ENCODE results near the gene LAMC3.

Gene LAMC3

DNA sequence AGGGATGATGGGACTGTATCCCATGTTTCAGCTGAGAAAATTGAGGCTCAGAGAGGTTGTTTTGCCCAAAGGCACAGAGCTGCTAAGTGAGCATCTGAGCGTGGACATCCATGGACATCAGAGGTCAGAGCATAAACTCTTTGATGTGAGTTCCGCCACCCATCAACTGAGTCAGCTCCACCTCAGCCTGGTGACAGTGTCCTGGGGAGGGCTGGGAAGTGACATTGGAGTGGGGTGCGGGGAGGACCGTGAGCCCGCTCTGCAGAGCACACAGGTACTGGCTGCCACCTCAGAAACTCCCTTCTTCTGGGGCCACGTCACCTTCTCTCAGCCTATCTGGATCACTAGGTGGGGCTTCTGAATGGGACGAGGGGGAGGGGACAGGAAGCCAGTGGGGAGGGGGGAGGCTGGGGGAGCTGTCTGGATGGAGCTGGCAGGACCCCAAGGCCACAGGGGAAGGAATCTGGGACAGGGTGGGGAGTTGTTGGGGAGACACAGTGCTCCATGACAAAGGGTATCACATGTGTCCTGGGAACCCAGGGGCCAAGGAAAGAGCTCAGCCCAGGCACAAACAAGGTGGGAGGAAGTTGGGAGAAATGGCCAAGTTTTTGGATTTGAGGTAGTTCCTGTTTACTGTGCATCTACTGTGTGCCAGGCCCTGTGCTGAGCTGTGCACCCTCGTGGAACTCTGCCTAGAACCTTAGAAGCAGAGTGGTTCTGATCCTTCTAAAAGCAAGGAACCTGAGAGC is 2.5 kb downstream of the LAMC3 start:
- DNase-seq = no peak

DNA sequence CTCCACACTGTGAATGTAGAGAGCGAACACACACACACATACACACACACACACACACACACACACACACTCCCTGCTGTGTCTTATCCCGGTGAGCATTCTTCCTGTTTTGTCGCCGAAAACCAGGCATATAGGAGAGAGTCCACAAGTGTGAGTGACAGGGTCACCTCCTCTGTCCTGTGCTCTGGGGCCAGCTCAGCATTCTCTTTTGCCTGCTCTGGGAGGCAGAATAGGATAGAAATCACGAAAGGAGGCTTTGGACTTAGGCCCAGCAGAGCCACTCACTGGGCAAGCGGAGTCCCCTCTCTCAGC is 3.0 kb downstream of the LAMC3 start:
- DNase-seq = no peak

DNA sequence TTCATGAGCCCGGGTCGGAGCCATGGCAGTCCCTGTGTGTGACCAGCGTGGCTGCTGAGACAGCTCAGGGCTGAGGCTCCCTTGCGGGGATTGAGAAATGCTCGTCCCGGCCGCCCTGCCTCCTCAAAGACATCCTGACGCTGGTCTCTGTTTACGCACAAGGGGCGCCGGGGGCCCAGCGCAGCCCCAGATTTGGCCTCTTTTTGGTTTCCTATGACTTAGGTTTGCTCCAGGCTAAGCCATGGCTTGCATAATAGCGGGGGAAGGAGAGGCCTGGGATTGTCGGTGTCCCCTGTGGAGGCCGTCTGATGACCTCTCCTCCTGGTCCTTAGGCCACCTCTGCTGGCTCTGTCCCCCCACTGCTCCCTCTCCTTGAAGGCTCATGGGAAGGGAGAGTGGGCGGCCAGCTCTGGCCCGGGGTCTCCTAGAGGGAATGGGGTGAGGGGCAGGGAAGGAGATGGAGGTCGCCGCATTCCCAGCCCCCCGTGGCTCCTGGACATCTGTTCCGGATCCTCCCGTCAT is 3.5 kb downstream of the LAMC3 start:
- no peak for DNase-seq

DNA sequence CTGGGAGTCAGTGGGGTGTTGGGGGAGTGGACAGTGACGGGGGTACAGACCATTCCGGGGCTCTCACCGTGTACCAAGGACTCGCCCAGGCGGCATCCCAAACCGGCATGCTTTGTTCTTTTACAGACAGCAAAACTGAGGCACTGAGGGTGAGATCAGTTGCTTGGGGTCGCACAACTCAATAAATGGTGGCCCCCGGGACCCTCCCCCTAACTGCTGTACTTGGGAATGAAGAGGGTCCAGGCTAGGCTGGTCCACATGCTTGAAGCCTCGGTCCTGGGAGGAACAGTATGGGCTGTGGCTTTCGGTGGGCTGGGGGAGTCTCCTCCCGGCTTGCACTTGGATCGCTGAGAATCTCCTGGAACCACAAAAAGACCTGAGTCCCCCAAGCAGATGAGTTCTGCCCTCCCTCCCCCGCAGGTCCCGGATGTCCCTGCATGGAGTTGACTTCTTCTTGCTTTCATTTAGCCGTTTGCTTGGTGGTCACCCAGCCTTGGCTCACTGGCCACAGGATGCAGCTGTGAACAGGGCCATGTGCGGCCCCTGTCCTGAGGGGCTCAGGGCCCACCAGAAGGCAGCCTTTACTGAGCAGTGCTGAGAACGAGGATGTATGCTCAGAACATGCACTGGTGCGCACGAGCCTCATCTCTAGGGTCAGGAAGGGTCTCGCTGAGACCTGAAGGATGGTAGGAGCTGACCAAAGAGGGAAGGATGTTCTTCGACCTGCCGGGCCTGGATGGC is 4.2 kb downstream of the LAMC3 start:
- no peak for DNase-seq

DNA sequence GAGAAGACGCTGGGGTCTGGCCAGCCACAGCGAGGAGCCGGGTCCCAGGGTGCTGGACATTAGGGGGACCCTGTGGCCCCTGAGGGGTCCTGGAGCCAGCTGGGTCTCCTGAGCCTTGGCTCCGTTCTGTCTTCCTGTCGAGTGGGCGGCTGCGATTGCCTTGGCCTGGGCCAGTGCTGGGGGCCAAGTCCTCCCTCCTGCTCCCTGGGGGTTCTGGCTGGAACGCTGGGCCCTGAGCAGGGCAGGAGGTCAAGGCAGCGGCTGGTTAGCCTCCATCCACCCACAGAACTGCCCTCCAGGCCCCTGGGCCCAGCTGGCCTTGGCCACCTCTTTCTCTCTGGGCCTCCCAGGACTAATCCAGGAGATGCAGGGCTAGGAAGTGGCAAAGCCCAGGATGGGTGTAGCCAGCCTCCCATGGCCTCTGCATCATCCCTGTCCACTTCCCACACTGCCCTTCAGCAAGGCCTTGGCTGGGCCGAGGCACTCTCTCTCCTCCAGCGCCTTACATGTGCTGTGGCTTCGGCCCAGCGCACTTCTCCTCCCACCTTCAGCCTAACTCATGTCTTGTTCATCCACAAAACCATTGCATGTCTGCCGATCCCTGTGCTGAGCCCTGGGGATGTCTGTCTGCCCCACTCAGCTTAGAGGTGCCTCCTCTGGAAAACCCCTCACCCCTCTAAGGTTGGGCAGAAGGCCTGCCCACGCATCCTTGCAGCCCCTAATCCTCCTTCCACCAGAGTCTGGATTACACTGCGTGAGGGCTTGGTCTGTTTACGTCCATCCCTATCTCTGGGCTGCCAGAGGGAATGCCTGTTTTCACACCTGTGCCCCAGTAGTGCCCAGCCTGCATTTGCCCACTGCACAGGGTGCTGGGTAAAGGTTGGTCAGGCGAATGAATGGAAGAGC is 5.0 kb downstream of the LAMC3 start:
- no peak for DNase-seq

DNA sequence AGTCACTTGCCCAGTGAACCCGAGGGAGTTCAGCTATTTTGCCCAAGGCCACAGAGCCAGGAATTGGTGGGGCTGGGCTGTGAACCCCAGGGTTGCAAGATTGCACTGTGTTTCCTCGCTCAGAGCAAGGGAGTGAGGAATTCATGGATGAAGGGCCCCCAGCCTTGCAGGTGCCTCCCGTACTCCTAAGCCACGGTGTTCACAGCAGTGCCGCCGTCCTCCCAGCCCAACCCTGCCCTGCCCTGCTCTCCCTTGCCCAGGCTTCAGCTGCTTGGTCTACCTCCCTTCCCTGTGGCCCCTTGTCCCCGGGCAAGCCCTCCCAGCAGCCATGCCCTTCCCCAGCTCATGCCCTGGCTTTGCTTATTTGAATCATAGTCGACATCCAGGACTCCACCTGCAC is 6.1 kb downstream of the LAMC3 start:
- DNase-seq = no peak

DNA sequence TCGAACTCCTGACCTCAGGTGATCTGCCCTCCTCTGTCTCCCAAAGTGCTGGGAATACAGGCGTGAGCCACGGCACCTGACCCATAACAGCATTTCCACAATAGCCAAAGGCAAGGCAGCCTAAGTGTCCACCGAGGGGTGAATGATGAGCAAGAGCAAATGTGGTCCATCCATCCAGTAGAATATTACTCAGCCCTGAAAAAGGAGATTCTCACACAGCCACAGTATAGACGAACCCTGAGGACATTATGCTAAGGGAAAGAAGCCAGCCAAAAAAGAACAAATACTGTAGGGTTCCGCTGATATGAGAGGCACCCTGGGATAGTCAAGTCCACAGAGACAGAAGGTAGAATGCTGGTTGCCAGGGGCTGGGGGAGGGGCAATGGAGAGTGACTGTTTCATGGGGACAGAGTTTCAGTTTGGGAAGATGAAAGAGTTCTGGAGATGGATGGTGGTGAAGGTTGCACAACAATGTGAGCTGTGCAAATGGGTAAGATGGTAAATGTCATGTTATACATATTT is 7.0 kb downstream of the LAMC3 start:
- DNase-seq = no peak

DNA sequence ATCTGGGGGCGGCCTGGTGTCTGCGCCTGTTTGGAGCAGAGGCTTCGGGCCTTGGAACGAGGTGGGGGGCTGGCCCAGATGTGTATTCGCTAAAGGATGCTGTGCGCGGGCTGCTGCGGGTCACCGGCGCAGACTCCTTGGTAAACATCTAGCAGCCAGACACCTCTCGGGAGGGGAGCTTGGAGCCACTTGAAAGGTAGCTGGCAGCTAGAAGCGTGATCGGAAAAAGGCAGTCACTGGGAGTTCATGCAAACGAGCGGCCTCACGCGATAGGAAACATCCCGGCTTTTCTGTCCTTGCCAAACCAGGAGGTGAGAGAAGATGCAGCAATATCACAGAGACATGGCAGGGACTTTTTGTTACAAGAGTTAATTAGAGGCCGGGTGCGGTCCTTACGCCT is 8.1 kb downstream of the LAMC3 start:
- DNase-seq = no peak

DNA sequence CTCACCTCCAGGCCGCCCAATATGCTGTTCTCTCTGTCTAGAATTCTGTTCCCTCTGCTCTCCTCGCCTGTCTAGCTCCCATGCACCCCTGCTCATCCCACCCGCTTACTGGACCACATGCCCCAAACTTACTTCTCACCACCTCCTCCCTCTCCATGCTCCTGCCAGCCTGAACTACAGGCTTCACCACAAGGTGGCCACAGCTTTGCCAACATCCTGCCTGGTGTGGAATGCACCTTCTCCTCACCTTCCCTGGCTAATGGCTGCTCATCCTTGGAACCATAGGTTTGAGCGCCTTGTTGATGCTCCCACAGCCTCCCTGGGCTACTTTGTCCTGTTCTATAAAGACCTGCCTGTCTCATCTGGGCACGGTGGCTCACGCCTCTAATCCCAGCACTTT is 9.6 kb downstream of the LAMC3 start:
- no peak for DNase-seq

DNA sequence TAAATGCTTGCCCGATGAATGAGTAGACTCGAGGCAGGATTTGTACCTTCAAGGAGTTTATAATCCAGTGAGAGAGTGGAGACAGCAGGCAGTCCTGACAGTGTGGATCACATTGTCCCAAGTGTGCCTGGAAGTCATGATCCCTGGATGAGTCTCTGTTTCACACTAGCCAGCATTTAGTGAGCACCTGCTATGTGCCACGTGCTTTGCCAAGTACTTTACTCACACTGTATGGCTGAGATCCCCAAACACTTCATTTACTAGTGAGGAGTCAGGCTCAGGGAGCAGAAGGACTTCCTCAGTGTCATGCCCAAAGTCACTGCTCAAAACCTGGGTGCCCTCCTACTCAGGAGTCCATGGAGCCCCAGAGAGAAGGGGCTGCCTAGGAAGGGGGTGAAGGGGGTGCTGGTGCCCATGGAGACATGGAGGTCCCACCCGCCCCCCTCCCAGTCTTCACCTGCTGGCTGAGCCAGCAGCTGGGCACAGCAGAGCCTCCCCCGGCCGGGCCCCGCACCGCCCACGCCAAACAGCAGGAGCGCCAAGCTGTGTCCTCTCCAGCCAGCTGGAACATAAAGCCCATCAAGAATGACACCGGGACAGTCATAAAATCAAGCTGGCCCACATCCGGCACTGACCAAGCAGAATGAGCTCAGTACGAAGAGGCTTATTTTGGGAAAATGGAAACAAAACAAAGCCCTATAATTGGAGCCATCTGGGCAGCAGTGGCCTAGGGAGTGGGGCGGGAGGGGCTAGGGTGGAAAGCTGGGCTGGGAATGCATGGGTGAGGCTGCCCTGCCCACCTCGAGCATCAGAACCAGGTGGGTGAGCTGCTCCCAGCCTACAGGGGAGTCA is 10.6 kb downstream of the LAMC3 start:
- no peak for DNase-seq

DNA sequence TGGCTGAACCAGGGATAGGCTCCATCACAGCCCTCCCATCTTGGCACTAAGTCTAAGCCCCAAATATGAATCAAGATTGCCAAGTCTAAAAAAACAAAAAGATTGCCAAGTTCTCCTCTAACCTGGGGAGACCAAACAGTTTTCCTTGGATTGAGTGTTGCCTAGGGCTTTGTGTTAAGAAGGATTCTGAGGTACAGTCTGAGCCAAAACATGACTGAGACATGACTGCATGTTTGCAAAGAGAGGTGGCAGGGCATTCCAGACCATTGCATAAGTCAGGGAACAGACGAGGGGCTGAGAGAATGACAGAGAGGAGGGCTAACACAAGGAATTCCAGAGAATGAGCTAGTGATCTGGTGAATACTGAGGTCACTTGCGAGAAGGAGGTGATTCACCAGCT is 11.4 kb downstream of the LAMC3 start:
- DNase-seq = no peak

DNA sequence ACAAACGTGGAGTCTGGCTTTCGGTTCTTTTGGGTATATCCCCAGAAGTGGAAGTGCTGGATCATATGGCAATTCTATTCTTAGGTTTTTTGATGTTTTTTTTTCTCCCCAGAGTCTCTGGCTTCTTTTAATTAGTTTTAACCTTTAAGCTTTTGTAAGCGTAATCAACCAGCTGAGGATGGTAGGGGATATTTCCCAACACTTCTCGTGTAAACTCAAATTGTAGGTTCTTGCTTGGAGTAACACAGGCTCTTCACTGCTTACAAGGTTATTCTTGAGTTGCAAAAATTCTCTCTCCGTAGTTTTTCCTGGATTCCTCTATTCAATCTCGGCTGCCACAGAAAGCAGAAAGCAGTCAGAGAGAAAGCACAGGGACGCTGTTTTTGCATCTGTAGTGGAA is 11.9 kb downstream of the LAMC3 start:
- no peak for DNase-seq

DNA sequence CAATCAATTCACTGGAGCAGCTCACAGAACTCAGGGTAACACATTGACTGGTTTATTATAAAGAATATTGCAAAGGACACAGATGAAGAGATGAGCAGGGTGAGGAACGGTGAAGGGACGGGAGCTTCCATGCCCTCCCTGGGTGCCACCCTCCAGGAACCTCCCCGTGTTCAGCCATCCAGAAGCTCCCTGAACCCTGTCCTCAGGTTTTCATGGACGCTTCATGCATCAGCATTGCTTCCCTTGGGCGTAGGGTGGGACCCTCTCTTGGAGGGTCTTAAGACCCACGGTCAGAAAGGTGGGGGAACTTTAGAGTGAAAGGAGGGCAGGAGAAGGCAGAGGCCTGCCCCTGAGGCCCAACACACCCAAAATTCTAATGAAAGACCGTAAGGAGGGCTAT is 12.8 kb downstream of the LAMC3 start:
- no peak for DNase-seq

DNA sequence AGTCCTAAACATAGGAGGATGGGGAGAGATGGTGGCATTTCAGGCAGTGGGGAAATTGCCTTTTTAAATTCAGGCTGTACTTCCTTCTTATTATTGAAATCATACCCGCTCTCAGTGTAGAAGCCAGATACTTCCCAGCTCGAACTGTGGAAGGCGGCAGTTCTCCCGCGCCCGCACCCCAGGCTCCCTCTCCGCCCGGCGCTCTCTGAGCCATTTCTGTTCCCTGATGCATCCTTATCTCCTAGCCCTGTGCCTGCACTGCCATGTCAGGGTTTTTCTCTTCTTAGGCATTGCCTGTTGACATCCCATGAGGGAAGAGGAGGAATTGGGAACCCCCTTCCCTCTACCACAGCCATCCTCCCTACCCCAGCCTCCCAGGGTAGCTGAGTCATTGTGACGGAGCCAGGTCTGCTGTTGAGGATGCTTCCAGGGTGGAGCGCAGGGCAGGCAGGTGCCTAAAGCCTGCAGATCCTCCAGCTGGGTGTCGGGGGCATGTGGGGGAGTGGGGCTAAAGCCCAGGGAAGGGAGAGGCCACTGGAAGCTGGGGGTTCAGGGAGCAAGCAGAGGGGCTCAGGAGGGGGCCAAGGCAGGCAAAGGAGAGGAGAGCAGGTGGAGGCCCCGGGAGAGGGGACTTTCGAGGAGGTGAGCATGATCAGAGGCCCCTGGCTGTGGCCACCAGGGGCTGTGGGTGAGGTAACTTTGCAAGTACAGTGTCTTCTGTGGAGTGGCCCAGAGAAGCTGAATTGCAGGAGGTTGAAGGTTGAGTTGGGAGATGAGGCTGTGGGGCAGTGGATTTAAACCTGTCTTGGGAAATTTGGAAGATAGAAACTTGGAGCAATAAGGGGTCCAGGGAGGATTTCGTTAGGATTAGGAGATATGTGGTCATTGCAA is 16.2 kb downstream of the LAMC3 start:
- no peak for DNase-seq

DNA sequence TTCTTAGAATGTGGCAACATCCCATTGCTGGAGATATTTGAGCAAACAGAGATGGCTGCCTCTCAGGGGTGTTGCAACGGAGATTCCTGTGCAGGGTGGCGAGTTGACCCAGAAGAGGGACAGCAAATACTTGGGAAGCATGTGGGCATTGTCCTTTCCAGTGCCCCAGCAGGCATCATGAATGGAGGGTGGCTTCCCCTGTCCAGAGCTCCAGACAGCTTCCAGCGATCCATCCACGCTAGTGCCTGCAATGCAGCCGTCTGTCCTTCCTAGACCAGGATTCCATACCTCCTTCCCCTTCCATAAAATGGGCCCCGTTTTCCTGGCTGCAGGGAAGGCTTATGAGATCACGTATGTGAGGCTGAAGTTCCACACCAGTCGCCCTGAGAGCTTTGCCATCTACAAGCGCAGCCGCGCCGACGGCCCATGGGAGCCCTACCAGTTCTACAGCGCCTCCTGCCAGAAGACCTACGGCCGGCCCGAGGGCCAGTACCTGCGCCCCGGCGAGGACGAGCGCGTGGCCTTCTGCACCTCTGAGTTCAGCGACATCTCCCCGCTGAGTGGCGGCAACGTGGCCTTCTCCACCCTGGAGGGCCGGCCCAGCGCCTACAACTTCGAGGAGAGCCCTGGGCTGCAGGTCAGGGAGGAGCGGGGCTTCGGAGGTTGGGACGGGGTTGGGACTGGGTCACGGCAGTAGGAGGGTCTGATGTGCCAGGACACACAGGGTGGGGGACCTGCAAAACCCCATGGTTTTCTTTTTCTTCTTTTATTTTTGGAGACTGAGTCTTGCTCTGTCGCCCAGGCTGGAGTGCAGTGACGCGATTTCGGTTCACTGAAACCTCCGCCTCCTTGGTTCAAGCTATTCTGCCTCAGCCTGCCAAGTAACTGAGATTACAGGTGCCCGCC is 17.2 kb downstream of the LAMC3 start:
- DNase-seq = no peak

DNA sequence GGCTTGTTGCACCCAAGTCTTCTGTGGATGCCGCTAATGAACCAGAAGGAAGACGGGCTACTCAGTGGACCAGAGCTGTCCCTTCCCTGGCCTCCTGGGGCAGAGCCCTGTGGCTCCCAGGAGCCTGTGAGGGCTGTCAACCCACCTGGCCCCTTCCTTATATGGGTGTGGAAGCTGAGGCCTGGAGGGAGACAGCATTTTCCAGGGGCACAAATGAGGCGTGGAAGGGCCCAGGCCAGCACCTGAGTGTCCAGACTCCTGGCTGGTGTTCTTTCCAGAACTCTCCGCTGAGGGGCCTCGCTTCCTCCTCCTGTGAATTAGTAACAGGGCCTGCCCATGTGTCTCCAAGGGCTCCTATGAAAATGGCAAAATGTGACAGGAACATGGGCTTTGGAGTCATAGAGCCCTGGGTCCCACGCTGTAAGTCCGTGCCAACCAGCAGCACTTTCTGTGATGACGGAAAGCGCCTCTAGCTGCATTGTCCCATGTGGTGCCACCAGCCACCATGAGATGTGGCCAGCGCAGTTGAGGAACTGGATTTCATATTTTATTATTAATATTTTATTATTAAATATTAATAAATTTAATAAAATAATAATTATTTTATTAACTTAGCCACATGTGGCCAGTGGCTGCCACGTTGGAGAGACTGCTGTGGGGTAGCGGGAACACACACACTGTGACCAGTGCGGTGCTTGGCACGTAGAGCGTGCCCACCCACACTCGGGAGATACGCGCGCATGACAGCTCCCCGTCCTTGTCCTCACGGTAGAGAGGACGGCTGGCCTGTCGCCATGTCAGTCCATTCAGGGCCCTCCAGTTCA is 18.3 kb downstream of the LAMC3 start:
- no peak for DNase-seq

DNA sequence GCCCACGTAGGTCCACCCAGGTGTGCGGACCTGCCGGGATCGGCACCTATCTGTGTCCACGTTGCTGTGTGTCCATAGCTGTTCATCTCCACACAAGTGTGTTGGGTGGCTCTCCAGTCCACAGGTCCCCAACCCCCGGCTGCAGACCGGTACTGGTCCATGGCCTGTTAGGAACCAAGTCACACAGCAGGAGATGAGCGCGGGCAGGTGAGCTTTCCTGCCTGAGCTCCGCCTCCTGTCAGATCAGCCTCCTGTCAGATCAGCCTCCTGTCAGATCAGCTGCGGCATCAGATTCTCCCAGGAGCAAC is 18.9 kb downstream of the LAMC3 start:
- DNase-seq = no peak

Measured in hypothalamus (tissue), 51 donors.